HepG2 (cell line): ENCODE measurements around the gene LCN2. TPM values are rescaled to one million over a fixed set of nuclear protein-coding genes. Genes with fewer than 3 reads are reported as not detected.

ENCODE experiments used
- ATAC-seq: fragments of 200-7000 bp; cut with Tn5 transposase; 3 replicates; pipeline ENCODE4 v1.9.1; 2020; ENCODE audit warnings: mild to moderate bottlenecking, moderate library complexity
- BruUV-seq: library from RNA; stranded (reverse); fragments of 400-500 nt; replicated peaks from 2 replicates; lab custom pipeline; 2021; lab: Mats Ljungman, UMichigan
- CTCF ChIA-PET: fragments of 300-600 bp; formaldehyde crosslinking; extraction: SDS; loops from one replicate; lab custom pipeline; 2021; ENCODE audit warnings: low total read pairs, inconsistent platforms, low intra/inter-chr PET ratio; lab: Yijun Ruan, JAX
- POLR2A ChIA-PET: fragments of 350-600 bp; sonication (Branson Sonifier 250); formaldehyde crosslinking; loops from one replicate; lab custom pipeline; 2020; ENCODE audit warnings: antibody characterized with exemption, inconsistent platforms; lab: Yijun Ruan, JAX
- DNase-seq: peaks from one replicate; pipeline ENCODE4 v3.0.0-alpha.2; 2015; ENCODE audit warnings: low spot score
- FAIRE-seq: peaks from 3 replicates; lab custom pipeline; 2011; peaks lifted over from hg19 to GRCh38; lab: Jason Lieb, UNC
- H2AFZ ChIP-seq: one replicate; pipeline ENCODE4 v1.6.1; 2011; ENCODE audit warnings: low read length, inconsistent platforms
- H3K27ac ChIP-seq: fragments of 300-600 bp; 3 replicates; pipeline ENCODE4 v1.8.0; 2011; ENCODE audit warnings: mixed run types, mild to moderate bottlenecking, mixed read lengths, low read length, inconsistent platforms; ENCODE audit not compliant: insufficient read depth; ENCODE audit errors: extremely low read length
- H3K27me3 ChIP-seq, 2 experiments: fragments of 200-600 bp in 1 of 2; 2 replicates in 1 of 2; 3 replicates in 1 of 2; pipeline versions ENCODE4 v1.6.0 to v1.8.0; 2011; ENCODE audit warnings: low read length in 2 of 2, mild to moderate bottlenecking in 2 of 2, moderate library complexity in 2 of 2, inconsistent platforms in 1 of 2; ENCODE audit not compliant: insufficient read depth in 2 of 2, control insufficient read depth in 1 of 2
- H3K36me3 ChIP-seq, 2 experiments: fragments of 200-600 bp in 1 of 2; replicated peaks in 1 of 2; 2 replicates in 1 of 2; 3 replicates in 1 of 2; pipeline versions ENCODE4 v1.5.1 to v1.8.0; 2011; ENCODE audit warnings: low read length in 2 of 2, inconsistent platforms in 1 of 2; ENCODE audit not compliant: insufficient read depth in 2 of 2, control insufficient read depth in 1 of 2
- H3K4me1 ChIP-seq: 2 replicates; pipeline ENCODE4 v1.5.1; 2012; ENCODE audit warnings: low read length, inconsistent platforms; ENCODE audit not compliant: insufficient read depth
- H3K4me2 ChIP-seq: 2 replicates; pipeline ENCODE4 v1.6.0; 2011; ENCODE audit warnings: low read depth, low read length, inconsistent platforms
- H3K4me3 ChIP-seq, 3 experiments: fragments of 200-600 bp in 1 of 3; sonication (generic), shearing (Covaris generic) in 1 of 3; replicated peaks in 1 of 3; 2 replicates each; pipeline ENCODE4 v1.5.1; 2011 to 2016; ENCODE audit warnings: low read length in 3 of 3, inconsistent platforms in 2 of 3, low read depth in 2 of 3, mild to moderate bottlenecking in 2 of 3, control low read depth in 1 of 3, mixed read lengths in 1 of 3; ENCODE audit not compliant: insufficient read depth in 1 of 3
- H3K79me2 ChIP-seq: one replicate; pipeline ENCODE4 v1.6.1; 2011; ENCODE audit warnings: low read length, inconsistent platforms; ENCODE audit not compliant: insufficient read depth
- H3K9ac ChIP-seq: 2 replicates; pipeline ENCODE4 v1.6.0; 2011; ENCODE audit warnings: mild to moderate bottlenecking, low read depth, low read length, inconsistent platforms; ENCODE audit not compliant: insufficient read depth
- H3K9me3 ChIP-seq: 2 replicates; pipeline ENCODE4 v1.5.1; 2012; ENCODE audit warnings: mild to moderate bottlenecking, low read length
- H4K20me1 ChIP-seq: 2 replicates; pipeline ENCODE4 v1.6.0; 2011; ENCODE audit warnings: inconsistent platforms, mild to moderate bottlenecking, low read length, moderate library complexity; ENCODE audit not compliant: insufficient read depth
- GTF2F1 ChIP-seq: fragments of 150-350 bp; IDR thresholded peaks from 2 replicates; pipeline ENCODE4 v1.6.1; 2014; ENCODE audit warnings: low read length
- HES4 ChIP-seq: sonication (generic); formaldehyde crosslinking; IDR thresholded peaks from 2 replicates; pipeline ENCODE4 v1.9.0; 2021; ENCODE audit warnings: mild to moderate bottlenecking, missing genetic modification reagents, borderline replicate concordance
- HIVEP1 ChIP-seq: sonication (generic); formaldehyde crosslinking; IDR thresholded peaks from 2 replicates; pipeline ENCODE4 v1.4.0; 2020; ENCODE audit warnings: mild to moderate bottlenecking, missing genetic modification reagents
- JARID2 ChIP-seq: sonication (generic); formaldehyde crosslinking; IDR thresholded peaks from 2 replicates; pipeline ENCODE4 v1.8.1; 2023; ENCODE audit warnings: missing genetic modification reagents, inconsistent platforms; ENCODE audit not compliant: insufficient replicate concordance
- KLF6 ChIP-seq: IDR thresholded peaks from 2 replicates; pipeline ENCODE4 v1.8.0; 2016; ENCODE audit warnings: missing biosample characterization, missing genetic modification reagents
- MIER3 ChIP-seq: IDR thresholded peaks from 2 replicates; pipeline ENCODE4 v1.6.1; 2016; ENCODE audit warnings: missing compliant biosample characterization, borderline replicate concordance
- NFKBIZ ChIP-seq: IDR thresholded peaks from 2 replicates; pipeline ENCODE4 v1.6.1; 2018; ENCODE audit warnings: missing genetic modification reagents, missing compliant biosample characterization
- PTBP1 ChIP-seq: fragments of 200-400 bp; formaldehyde crosslinking; IDR thresholded peaks from 2 replicates; pipeline ENCODE4 v1.6.1; 2018; ENCODE audit warnings: low read length, low read depth; ENCODE audit not compliant: poor library complexity, severe bottlenecking
- SPEN ChIP-seq: sonication (generic); formaldehyde crosslinking; IDR thresholded peaks from 2 replicates; pipeline ENCODE4 v1.5.1; 2020; ENCODE audit warnings: low read depth, mild to moderate bottlenecking, missing genetic modification reagents
- SRF ChIP-seq: IDR thresholded peaks from 2 replicates; pipeline ENCODE4 v1.6.1; 2011; ENCODE audit warnings: mild to moderate bottlenecking, low read depth, low read length, moderate library complexity
- U2AF1 ChIP-seq: fragments of 200-400 bp; formaldehyde crosslinking; optimal IDR thresholded peaks from 2 replicates; pipeline ENCODE3; 2017; ENCODE audit warnings: mild to moderate bottlenecking, low read depth, low read length
- ZBTB7B ChIP-seq: sonication (generic); formaldehyde crosslinking; IDR thresholded peaks from 2 replicates; pipeline ENCODE4 v1.4.0; 2020; ENCODE audit warnings: missing genetic modification reagents
- ZC3H13 ChIP-seq: sonication (generic); formaldehyde crosslinking; IDR thresholded peaks from 2 replicates; pipeline ENCODE4 v1.8.1; 2023; ENCODE audit warnings: mild to moderate bottlenecking, missing genetic modification reagents, moderate library complexity
- ZIK1 ChIP-seq: sonication (generic); formaldehyde crosslinking; IDR thresholded peaks from 2 replicates; pipeline ENCODE4 v1.5.0; 2020; ENCODE audit warnings: mild to moderate bottlenecking, low read depth, missing genetic modification reagents, borderline replicate concordance
- ZNF205 ChIP-seq: IDR thresholded peaks from 2 replicates; pipeline ENCODE4 v1.6.1; 2018; ENCODE audit warnings: missing biosample characterization, missing genetic modification reagents
- ZNF274 ChIP-seq: sonication (generic); formaldehyde crosslinking; IDR thresholded peaks from 2 replicates; pipeline ENCODE4 v1.5.1; 2020; ENCODE audit warnings: mild to moderate bottlenecking, missing genetic modification reagents
- ZNF329 ChIP-seq: sonication (generic); formaldehyde crosslinking; IDR thresholded peaks from 2 replicates; pipeline ENCODE4 v1.9.0; 2021; ENCODE audit warnings: low read depth, mild to moderate bottlenecking, missing genetic modification reagents
- ZNF382 ChIP-seq: sonication (generic); formaldehyde crosslinking; IDR thresholded peaks from 2 replicates; pipeline ENCODE4 v1.5.0; 2020; ENCODE audit warnings: missing genetic modification reagents, mild to moderate bottlenecking, borderline replicate concordance
- ZNF530 ChIP-seq: sonication (generic); formaldehyde crosslinking; IDR thresholded peaks from 2 replicates; pipeline ENCODE4 v1.5.0; 2020; ENCODE audit warnings: low read depth, mild to moderate bottlenecking, missing genetic modification reagents
- ZNF629 ChIP-seq: sonication (generic); formaldehyde crosslinking; conservative IDR thresholded peaks from 2 replicates; pipeline ENCODE4 v1.5.0; 2020; ENCODE audit warnings: missing genetic modification reagents
- ZNF713 ChIP-seq: sonication (generic); formaldehyde crosslinking; IDR thresholded peaks from 2 replicates; pipeline ENCODE4 v1.4.0; 2020; ENCODE audit warnings: mild to moderate bottlenecking, missing genetic modification reagents
- ZNF724P ChIP-seq: sonication (generic); formaldehyde crosslinking; IDR thresholded peaks from 2 replicates; pipeline ENCODE4 v1.8.0; 2022; ENCODE audit warnings: missing genetic modification reagents, borderline replicate concordance
- WGBS: methylation state at CpG from one replicate; pipeline ENCODE4 v1.1.6; 2017; ENCODE audit warnings: low lambda C conversion rate; 5-methylcytosine and 5-hydroxymethylcytosine counted together
- in situ Hi-C: cut with HindIII; loops from 2 replicates; pipeline ENCODE4 v1.10.0; 2017; ENCODE audit warnings: low pct_unique_long_range_greater_than_20kb; ENCODE audit not compliant: extremely low pct_ligation_motif_present
- intact Hi-C: fragments of 100-400 bp; cut with micrococcal nuclease; formaldehyde crosslinking; loops from one replicate; pipeline ENCODE4 v1.10.0; 2022; ENCODE audit not compliant: unreplicated experiment
- polyA plus RNA-seq, 8 experiments: library from polyadenylated mRNA; depleted of rRNA in 3 of 8; stranded (reverse) in 7 of 8; unstranded in 1 of 8; fragments of >200 nt; fragmentation: Illumina TruSeq in 4 of 8; extraction: Trizol in 4 of 8; gene quantifications; 2 replicates each; pipeline versions ENCODE4 v1.2.1 to v1.2.3, GENCODE V29; 2011 to 2016; ENCODE audit warnings: low read depth in 4 of 8, missing spikeins in 1 of 8, mixed read lengths in 1 of 8; ENCODE audit not compliant: insufficient read depth in 1 of 8
- total RNA-seq, 5 experiments: library from RNA; depleted of rRNA; stranded (reverse); fragments of >200 nt; fragmentation: Illumina TruSeq; extraction: Trizol; gene quantifications; 2 replicates each; pipeline ENCODE4 v1.2.3, GENCODE V29; 2016; ENCODE audit warnings: low read depth in 1 of 5

LCN2 gene
- total and polyA plus RNA-seq, 2 of the 13 experiments (the other 11 are each of a cell fraction or from before 2014, with no cell fraction given), result 0.38 to 1.4 TPM

DNA sequence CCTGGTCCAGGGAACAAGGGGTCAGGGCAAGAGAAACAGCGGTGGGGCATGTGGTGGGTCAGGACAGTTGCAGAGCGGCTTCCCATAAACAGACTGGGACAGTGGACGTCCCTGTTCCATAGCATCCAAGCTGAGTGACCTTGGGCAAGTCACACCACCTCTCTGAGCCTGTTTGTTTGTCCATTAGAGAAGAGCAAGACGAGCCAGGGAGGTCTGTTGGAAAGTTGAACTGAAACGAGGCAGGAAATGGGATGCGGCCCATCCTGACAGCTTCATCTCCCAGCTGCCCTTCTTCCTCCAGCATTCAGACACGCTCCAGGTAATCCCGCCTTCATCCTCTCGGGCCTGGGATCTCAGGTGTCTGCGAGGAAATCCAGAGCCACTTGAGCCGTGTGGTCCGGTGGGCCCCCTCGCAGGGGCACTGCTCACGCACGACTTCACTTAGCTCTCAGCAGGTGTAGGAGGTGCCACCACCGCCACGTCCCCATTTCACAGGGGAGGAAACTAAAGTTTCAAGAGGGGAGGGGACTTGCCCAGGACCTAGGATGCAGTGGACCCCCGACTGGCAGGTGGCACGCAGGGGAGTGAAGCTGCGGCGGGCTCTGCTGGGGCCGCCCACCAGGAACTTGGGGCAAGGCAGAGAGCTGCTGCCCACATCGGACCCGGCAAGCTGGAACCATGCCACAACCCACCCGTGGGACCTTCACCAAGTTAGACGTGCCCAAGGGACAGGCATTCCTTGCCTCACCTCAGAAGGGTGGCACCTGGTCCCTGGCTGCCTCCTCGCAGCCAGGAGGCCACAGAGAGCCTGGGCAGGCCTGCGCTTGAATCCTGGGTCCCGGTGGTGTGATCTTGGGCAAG lies 34.7 kb upstream of the LCN2 start (continued):
- peak; percentile 8; the same call in 1 of the 2 replicates for TF ChIP-seq ZNF274 (CRISPR knock-in tag)
- 0 out of 2 replicates have a peak, but pooled peaks have one; percentile 1 for TF ChIP-seq ZC3H13 (CRISPR knock-in tag)
- TF ChIP-seq U2AF1, result peak; percentile 27
- TF ChIP-seq HES4 (CRISPR knock-in tag), result 0 out of 2 replicates have a peak, but pooled peaks have one; percentile 3
- TF ChIP-seq GTF2F1, result no peak
- no peak for TF ChIP-seq ZNF724P (CRISPR knock-in tag)
- TF ChIP-seq ZIK1 (CRISPR knock-in tag), result 0 out of 2 replicates have a peak, but pooled peaks have one; percentile 10
- 0 out of 2 replicates have a peak, but pooled peaks have one; percentile 3 for TF ChIP-seq SPEN (CRISPR knock-in tag)

- WGBS, result 32% methylated on average over 16 of the region's 26 CpGs
- in situ Hi-C loops, result no loop called here
- H3K27ac ChIP-seq, result peak overlapping the region; percentile 88
- H2AFZ ChIP-seq, result no peak overlapping the region
- no peaks in the 10 kb centered on the region for H3K79me2 ChIP-seq
- no peaks in the 10 kb centered on the region for H3K27me3 ChIP-seq
- peaks cover 70% of the 10 kb centered on the region for H3K4me1 ChIP-seq
- DNase-seq (peak; percentile 83), FAIRE-seq (peak; percentile 86), ATAC-seq (peak; percentile 76)
- H3K36me3 ChIP-seq, result no peaks in the 10 kb centered on the region; a peak in 2 of 5 replicates
- peak overlapping the region; percentile 57 for H3K9ac ChIP-seq
- POLR2A ChIA-PET, result interaction anchor here (0.7 to 4.8 kb wide), 8 partner anchors 10 to 48 kb away, joined by 3 to 40 read pairs (median 4); partner anchors contain the start of genes NAIF1 and SLC25A25
- H3K9me3 ChIP-seq, result no peaks in the 10 kb centered on the region
- peak overlapping the region in 2 of 3 experiments; percentile 6 to 49; a peak in 3 of 6 replicates for H3K4me3 ChIP-seq
- H3K4me2 ChIP-seq, result peak overlapping the region; percentile 57
- CTCF ChIA-PET, result interaction anchor here (1.8 kb wide), 1 partner anchor 17 kb away, joined by 5 read pairs; no protein-coding TSS in a partner anchor
- no TSS peak for BruUV-seq
- intact Hi-C loops, result loop anchor here (1.0 to 10.0 kb wide), 3 partner anchors 12 to 171 kb away; no protein-coding TSS in a partner anchor
- no peaks in the 10 kb centered on the region for H4K20me1 ChIP-seq
- TF ChIP-seq SRF, result no peak
- no peak for TF ChIP-seq JARID2
- TF ChIP-seq ZNF329 (CRISPR knock-in tag), result peak; percentile 13; the same call in 1 of the 2 replicates
- peak; percentile 87 for TF ChIP-seq ZNF205 (CRISPR knock-in tag)
- 0 out of 2 replicates have a peak, but pooled peaks have one; percentile 84 for TF ChIP-seq NFKBIZ (CRISPR knock-in tag)
- no peak for TF ChIP-seq ZNF382 (CRISPR knock-in tag)
- TF ChIP-seq PTBP1, result no peak
- peak; percentile 60 for TF ChIP-seq ZBTB7B (CRISPR knock-in tag)
- peak; percentile 71; the same call in 1 of the 2 replicates for TF ChIP-seq ZNF274 (CRISPR knock-in tag)
- peak; percentile 95 for TF ChIP-seq HIVEP1 (CRISPR knock-in tag)
- no peak for TF ChIP-seq ZNF530
- TF ChIP-seq ZNF713 (CRISPR knock-in tag), result 0 out of 2 replicates have a peak, but pooled peaks have one; percentile 14
- peak; percentile 100 for TF ChIP-seq ZNF629
- peak; percentile 94 for TF ChIP-seq MIER3 (CRISPR knock-in tag)
- TF ChIP-seq KLF6 (CRISPR knock-in tag), result 0 out of 2 replicates have a peak, but pooled peaks have one; percentile 70
These were observed 33.8 kb upstream of the LCN2 start for GRCh38 chr9:128115187-128116103.
